ENCODE data around the gene AKR7A3. TPM values are rescaled to one million over a fixed set of nuclear protein-coding genes. Genes with fewer than 3 reads are reported as not detected.
"Not testable (repeated sequence)": the region's sequence is repeated elsewhere in the genome, so short reads cannot be mapped to it uniquely, and the experiment has no call there.

Gene AKR7A3
- polyA plus RNA-seq, 1 experiment = 0.19 TPM

- H3K9me3 ChIP-seq (ENCODE audit: control insufficient read depth, insufficient read depth, low read length); POLR2A ChIA-PET; H3K27ac ChIP-seq (ENCODE audit: low read depth, low read length); CTCF ChIA-PET; H3K27me3 ChIP-seq (ENCODE audit: control insufficient read depth, insufficient read depth, low read length); H3K4me3 ChIP-seq (ENCODE audit: low read depth, low read length); DNase-seq (ENCODE audit: low read depth, low spot score): not testable (repeated sequence)
- TF ChIP-seq CTCF (IDR thresholded peaks at IDR 0.05; ENCODE audit: low read depth, low read length) = 0 out of 2 replicates have a peak, but pooled peaks have one; percentile 3
Observed at GRCh38 chr1:19269427-19270342, 18.9 kb downstream of the AKR7A3 start.

- H3K9me3 ChIP-seq (ENCODE audit: control insufficient read depth, insufficient read depth, low read length) = no peaks in the 10 kb centered on the region
- no peak overlapping the region for H3K4me3 ChIP-seq (ENCODE audit: low read depth, low read length)
- DNase-seq (ENCODE audit: low read depth, low spot score) = no peak
- no peak overlapping the region for H3K27ac ChIP-seq (ENCODE audit: low read depth, low read length)
- ChIA-PET POLR2A (no interaction called here), CTCF (interaction anchor here (0.8 kb wide), 1 partner anchor 384 kb away, joined by 3 read pairs; no protein-coding TSS in a partner anchor)
- H3K27me3 ChIP-seq (ENCODE audit: control insufficient read depth, insufficient read depth, low read length) = no peaks in the 10 kb centered on the region
- TF ChIP-seq CTCF (IDR thresholded peaks at IDR 0.05; ENCODE audit: low read depth, low read length) = no peak
Observed at GRCh38 chr1:19268445-19268844, 20.1 kb downstream of the AKR7A3 start.

DNA sequence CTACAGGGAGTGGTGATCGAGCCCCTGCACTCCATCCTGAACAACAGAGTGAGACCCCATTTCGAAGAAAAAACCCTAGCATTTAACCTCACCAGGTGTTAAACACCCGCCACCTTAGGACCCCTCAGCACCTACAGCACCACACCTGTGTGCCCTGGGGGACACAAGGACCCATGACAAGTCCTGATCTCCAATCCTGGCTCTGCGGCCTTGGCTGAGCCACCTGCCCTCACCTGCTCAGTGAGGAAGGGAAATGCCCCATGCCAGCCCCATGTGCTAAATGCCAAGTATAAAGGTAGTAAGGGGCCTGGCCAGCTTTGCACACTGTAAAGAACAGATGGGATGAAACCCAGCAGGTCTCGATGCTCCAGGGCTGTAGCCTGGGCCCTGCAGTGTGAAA, 25.8 kb downstream of the AKR7A3 start:
- ChIA-PET POLR2A (interaction anchor here (0.5 kb wide), 1 partner anchor 40 kb away, joined by 5 read pairs; no protein-coding TSS in a partner anchor), CTCF (no interaction called here)
- H3K4me3 ChIP-seq (ENCODE audit: low read depth, low read length) = no peak overlapping the region
- no peak overlapping the region for H3K27ac ChIP-seq (ENCODE audit: low read depth, low read length)
- H3K27me3 ChIP-seq (ENCODE audit: control insufficient read depth, insufficient read depth, low read length) = no peaks in the 10 kb centered on the region
- no peak for DNase-seq (ENCODE audit: low read depth, low spot score)
- no peaks in the 10 kb centered on the region for H3K9me3 ChIP-seq (ENCODE audit: control insufficient read depth, insufficient read depth, low read length)
- TF ChIP-seq CTCF (IDR thresholded peaks at IDR 0.05; ENCODE audit: low read depth, low read length) = no peak

DNA sequence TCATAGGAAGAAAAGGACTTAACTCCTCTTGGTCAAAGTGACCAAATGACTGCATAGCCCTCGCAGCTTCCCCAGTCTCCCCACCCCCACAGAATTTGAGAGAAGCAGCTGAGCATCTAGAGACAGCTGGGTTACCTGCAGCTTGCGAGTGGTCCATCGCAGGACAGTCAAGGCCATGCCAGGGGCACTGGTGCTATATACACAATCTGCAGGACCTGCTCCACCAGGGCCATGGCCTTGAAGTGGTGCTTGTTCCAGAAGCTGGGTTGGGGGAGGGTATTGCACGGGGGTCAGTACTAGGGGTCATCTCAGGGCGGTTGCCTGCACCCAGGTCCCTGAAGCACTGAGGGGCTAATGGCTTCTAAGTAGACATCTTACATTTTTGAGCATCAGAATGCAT, 26.5 kb downstream of the AKR7A3 start:
- no peak for TF ChIP-seq CTCF (IDR thresholded peaks at IDR 0.05; ENCODE audit: low read depth, low read length)
- Histone ChIP-seq H3K9me3 (ENCODE audit: control insufficient read depth, insufficient read depth, low read length) (no peaks in the 10 kb centered on the region), H3K27ac (ENCODE audit: low read depth, low read length) (no peak overlapping the region), H3K27me3 (ENCODE audit: control insufficient read depth, insufficient read depth, low read length) (no peaks in the 10 kb centered on the region), H3K4me3 (ENCODE audit: low read depth, low read length) (no peak overlapping the region)
- CTCF ChIA-PET = no interaction called here
- POLR2A ChIA-PET = interaction anchor here (2.6 kb wide), 1 partner anchor 11 kb away, joined by 11 read pairs; the partner anchor contains the start of genes EMC1 and MRTO4
- DNase-seq (ENCODE audit: low read depth, low spot score) = no peak

All from AG04450 (cell line).